Stimulated activated CD4-positive, alpha-beta T cell treated with anti-CD3 and anti-CD28 coated beads, TNF-alpha, amount 100 ng/mL, for 4 hours (primary cell): Measurements from ENCODE around the gene VTA1.
"Not testable (repeated sequence)": the region's sequence is repeated elsewhere in the genome, so short reads cannot be mapped to it uniquely, and the experiment has no call there.

Source experiments
- DNase-seq, 3 experiments: peaks; one replicate each; pipeline ENCODE4 v3.0.0-alpha.2; 2020; ENCODE audit warnings: low read depth in 3 of 3

VTA1 gene

DNA sequence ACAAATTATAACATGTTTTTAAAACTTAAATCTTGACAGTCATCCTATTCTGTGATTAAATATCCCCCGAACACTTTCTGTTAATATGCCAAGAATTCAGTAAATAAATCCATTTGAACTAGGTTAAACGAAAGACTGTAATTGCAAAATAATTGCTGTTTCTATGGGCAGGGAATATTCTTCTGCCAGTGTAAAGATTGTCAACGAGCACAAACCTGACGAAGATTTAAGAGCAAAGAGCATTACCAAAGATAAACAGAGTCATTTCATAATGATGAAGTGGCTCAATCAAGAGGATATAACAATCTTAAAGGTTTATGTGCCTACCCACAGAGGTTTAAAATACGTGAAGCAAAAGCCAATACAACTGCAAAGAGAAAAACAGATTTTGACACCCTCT, 78.5 kb downstream of the VTA1 start:
- no peak for DNase-seq

DNA sequence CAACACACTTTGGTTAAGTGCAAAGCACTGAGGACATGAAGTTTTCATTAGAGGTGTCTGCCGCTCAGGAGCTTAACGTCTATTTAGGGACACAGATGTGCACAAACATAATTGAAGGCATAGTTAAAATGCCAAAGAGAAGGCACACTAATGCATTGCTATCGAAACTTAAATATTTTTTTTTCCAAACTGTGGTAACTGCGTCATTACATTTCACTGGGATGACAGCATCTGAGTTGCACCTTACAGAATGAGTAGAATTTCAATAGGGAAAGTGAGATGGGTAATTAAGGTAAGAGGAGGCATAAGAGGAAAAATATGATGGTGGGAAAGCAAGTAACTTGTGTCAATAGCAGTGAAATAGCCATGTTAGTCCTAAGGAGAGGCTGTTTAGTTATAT, 79.7 kb downstream of the VTA1 start:
- DNase-seq, result no peak

- DNase-seq, result not testable (repeated sequence)
These were observed 82.6 kb downstream of the VTA1 start for GRCh38 chr6:142229518-142230270.

GRCh38 chr6:142232206-142233044, 85.4 kb downstream of the VTA1 start:
- DNase-seq, result peak in 1 of 3 experiments; percentile 2

DNA sequence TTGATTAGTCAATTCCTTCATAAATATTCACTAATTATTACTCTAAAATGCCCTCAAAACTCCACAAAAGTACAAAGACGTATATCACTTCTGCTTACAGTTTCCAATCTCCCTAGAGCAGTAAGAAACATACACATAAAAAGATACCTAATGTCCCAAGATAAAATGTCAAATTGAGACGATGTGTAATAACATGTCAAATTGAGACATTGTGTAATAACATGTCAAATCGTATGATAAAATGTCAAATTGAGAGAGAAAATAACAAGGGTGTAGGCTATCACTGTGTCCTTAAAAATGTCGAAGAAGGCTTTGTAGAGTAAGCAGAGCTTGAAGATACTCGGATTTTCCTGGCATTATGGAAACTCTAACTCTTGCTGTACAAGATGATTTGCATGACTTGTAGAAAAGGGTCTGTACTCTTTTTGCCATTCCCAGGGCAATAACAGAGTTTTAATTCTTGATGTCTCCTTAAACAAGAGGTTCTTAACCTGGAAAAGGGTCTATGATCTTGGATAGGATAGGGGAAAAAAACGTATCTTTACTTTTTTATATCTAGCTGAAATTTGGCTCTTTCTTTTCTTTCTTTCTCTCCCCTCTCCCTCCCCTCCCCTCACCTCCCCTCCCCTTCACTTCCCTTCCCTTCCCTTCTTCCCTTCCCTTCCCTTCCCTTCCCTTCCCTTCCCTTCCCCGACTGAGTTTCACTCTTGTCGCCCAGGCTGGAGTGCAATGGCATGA, 87.1 kb downstream of the VTA1 start:
- DNase-seq, result no peak

- DNase-seq, result no peak
These were observed 88.2 kb downstream of the VTA1 start for GRCh38 chr6:142235272-142235671.

GRCh38 chr6:142235791-142236190, 88.7 kb downstream of the VTA1 start:
- no peak for DNase-seq

DNA sequence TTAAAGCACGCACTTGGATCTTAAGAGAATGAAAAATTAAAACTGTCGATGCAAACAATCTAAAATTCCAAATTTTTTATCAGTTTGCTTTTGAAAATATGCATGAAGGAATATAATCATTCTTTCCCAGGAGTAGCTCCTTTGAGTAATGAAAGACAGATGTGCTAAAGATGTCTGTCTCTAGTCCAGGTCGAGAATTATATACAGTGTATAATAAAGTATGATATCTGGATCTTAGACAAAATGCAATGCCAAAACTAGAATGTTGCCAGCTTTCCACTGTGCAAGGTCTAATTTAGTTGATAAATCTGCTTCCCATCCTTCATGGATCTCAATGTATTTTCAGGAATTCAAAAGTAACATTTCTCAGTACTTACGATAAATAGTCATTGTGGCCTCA, 89.6 kb downstream of the VTA1 start:
- no peak for DNase-seq

- DNase-seq, result no peak
These were observed 91.8 kb downstream of the VTA1 start for GRCh38 chr6:142238881-142239280.

- DNase-seq, result no peak
These were observed 93.1 kb downstream of the VTA1 start for GRCh38 chr6:142240179-142240578.

DNA sequence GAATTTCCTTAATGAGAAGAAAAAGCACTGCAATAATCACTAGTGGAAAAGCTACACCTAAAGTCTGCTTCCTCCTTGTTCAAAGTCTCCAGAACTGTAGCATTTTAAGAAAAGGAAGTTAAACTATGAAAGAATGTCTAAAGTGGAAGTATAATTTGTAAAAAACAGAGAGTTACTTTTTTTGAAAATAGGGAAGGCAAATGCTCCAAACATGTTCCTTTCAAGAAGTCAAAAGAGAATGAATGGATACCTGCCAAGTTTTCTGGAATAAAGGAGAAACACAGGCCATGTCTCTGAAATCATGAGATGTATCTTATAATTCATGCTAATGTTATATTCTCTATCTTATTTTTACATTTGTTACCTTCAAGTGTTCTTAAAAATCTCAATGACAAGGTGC, 94.0 kb downstream of the VTA1 start:
- no peak for DNase-seq

GRCh38 chr6:142242269-142242668, 95.2 kb downstream of the VTA1 start:
- no peak for DNase-seq

GRCh38 chr6:142246960-142247359, 99.9 kb downstream of the VTA1 start:
- no peak for DNase-seq

DNA sequence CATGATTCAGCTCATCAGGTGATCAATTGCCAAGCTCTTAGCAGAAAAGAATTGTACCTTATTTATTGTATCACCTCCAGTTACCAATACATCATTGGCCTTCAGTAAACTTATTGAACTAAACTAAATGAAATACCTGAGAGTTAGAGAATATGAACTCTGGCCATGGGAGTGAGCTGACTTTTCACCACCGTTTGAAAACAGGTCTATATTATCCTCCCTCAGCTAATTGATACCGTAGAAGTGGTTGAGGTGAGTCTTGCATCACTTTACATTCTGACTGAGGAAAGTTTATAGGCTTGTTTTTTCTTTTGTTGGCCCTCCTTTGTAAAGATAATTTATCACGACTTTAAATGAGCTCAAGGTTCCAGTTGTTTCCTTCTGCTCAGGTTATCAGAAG, 102.2 kb downstream of the VTA1 start:
- no peak for DNase-seq

DNA sequence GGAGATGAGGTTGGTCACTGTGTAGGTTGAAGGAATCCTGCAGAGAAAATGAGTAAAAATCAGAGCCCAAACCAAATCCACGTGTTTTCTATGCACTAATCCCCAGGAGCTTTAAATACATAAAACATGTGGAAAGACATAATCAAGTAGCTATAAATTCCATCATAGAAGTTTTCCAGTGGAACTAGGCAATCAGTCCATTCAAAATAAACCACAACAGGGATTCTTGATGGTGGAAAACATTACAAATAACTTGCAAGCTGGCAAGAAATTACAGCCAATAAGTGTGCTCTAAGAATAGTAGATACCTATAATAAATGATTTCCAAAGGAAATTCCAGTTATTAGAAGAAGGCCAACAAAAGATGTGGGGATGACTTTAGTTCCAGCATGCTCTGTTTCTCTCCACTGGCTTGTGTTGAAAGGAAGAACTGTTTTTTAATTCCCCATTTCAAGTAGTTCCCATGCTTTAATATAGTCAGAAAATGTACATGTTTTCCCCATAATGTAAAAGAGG, 104.9 kb downstream of the VTA1 start:
- no peak for DNase-seq

DNA sequence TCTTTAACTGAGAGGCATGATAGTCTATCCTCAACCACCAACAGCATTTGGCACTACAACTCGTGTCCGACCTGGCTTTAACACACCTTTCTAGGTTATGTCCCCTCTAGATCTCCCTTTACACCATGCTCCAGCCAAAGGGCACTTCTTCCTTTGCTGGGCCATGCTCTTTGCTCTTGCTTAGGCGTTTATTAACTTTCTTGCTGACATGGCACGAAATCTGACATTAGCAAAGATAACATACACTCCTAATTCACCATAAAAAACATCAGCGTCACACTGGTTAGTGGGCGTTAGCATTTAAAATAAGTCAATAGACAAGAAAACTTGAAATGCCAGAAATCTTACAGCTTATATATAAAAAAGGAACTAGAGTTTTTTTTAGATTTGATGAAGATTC, 107.5 kb downstream of the VTA1 start:
- DNase-seq, result no peak

- no peak for DNase-seq
These were observed 108.7 kb downstream of the VTA1 start for GRCh38 chr6:142255785-142256184.

- no peak for DNase-seq
These were observed 111.2 kb downstream of the VTA1 start for GRCh38 chr6:142258305-142258704.

- DNase-seq, result no peak
These were observed 111.7 kb downstream of the VTA1 start for GRCh38 chr6:142258757-142259156.

- DNase-seq, result no peak
These were observed 113.7 kb downstream of the VTA1 start for GRCh38 chr6:142260748-142261147.

GRCh38 chr6:142262231-142262630, 115.2 kb downstream of the VTA1 start:
- DNase-seq, result no peak

- DNase-seq, result no peak
These were observed 118.4 kb downstream of the VTA1 start for GRCh38 chr6:142265476-142265875.
